CD8-positive, alpha-beta memory T cell (primary cell): ENCODE measurements around the gene LRPPRC. TPM values are rescaled to one million over a fixed set of nuclear protein-coding genes. Genes with fewer than 3 reads are reported as not detected.
"Not testable (repeated sequence)": the region's sequence is repeated elsewhere in the genome, so short reads cannot be mapped to it uniquely, and the experiment has no call there.

Experiments used
- CTCF ChIA-PET: fragments of 350-600 bp; sonication (Branson Sonifier 250); formaldehyde crosslinking; loops from one replicate; lab custom pipeline; 2021; ENCODE audit warnings: antibody characterized with exemption; lab: Charles Lee
- POLR2A ChIA-PET: fragments of 350-600 bp; sonication (Branson Sonifier 250); formaldehyde crosslinking; loops from one replicate; lab custom pipeline; 2021; ENCODE audit warnings: antibody characterized with exemption; lab: Charles Lee
- DNase-seq, 5 donors: peaks; one replicate each; pipeline versions ENCODE4 v3.0.0 to v3.0.0-alpha.2; 2020 to 2022; ENCODE audit warnings: mixed read lengths in 1 of 5
- H3K27ac ChIP-seq: one replicate; pipeline ENCODE4 v1.7.0; 2013; ENCODE audit warnings: low read depth, mild to moderate bottlenecking, low read length, moderate library complexity
- H3K27me3 ChIP-seq: 2 replicates; pipeline ENCODE4 v1.7.0; 2013; ENCODE audit warnings: low read length, mild to moderate bottlenecking; ENCODE audit not compliant: insufficient read depth, poor library complexity, severe bottlenecking
- H3K36me3 ChIP-seq: 2 replicates; pipeline ENCODE4 v1.7.0; 2013; ENCODE audit warnings: mild to moderate bottlenecking, low read length, moderate library complexity; ENCODE audit not compliant: insufficient read depth
- H3K4me1 ChIP-seq: 2 replicates; pipeline ENCODE4 v1.7.0; 2013; ENCODE audit warnings: mild to moderate bottlenecking, low read length, moderate library complexity; ENCODE audit not compliant: insufficient read depth
- H3K4me3 ChIP-seq: 2 replicates; pipeline ENCODE4 v1.7.0; 2013; ENCODE audit warnings: mild to moderate bottlenecking, low read length
- H3K9me3 ChIP-seq: 2 replicates; pipeline ENCODE4 v1.7.0; 2013; ENCODE audit warnings: mild to moderate bottlenecking, low read length
- H3K27ac Mint-ChIP-seq, 8 donors: one replicate each; pipeline ENCODE4 v1.8.0; 2020 to 2021; ENCODE audit warnings: mixed read lengths in 8 of 8, mild to moderate bottlenecking in 6 of 8, inconsistent platforms in 3 of 8, moderate library complexity in 3 of 8
- H3K27me3 Mint-ChIP-seq, 2 donors: one replicate each; pipeline ENCODE4 v1.8.0; 2020 to 2021; ENCODE audit warnings: mixed read lengths in 2 of 2, mild to moderate bottlenecking in 1 of 2, moderate library complexity in 1 of 2
- H3K36me3 Mint-ChIP-seq, 3 donors: one replicate each; pipeline ENCODE4 v1.8.0; 2020 to 2021; ENCODE audit warnings: mixed read lengths in 3 of 3, inconsistent platforms in 1 of 3, mild to moderate bottlenecking in 1 of 3
- H3K4me1 Mint-ChIP-seq, 3 donors: one replicate each; pipeline ENCODE4 v1.8.0; 2020 to 2021; ENCODE audit warnings: mixed read lengths in 3 of 3, inconsistent platforms in 1 of 3, mild to moderate bottlenecking in 1 of 3
- H3K4me3 Mint-ChIP-seq, 7 donors: one replicate each; pipeline ENCODE4 v1.8.0; 2020 to 2021; ENCODE audit warnings: mixed read lengths in 7 of 7, mild to moderate bottlenecking in 6 of 7, moderate library complexity in 4 of 7, inconsistent platforms in 2 of 7
- H3K9me3 Mint-ChIP-seq, 5 donors: one replicate each; pipeline ENCODE4 v1.8.0; 2020 to 2022; ENCODE audit warnings: mixed read lengths in 5 of 5, mild to moderate bottlenecking in 3 of 5, moderate library complexity in 2 of 5, inconsistent platforms in 1 of 5
- polyA plus RNA-seq: library from polyadenylated mRNA; unstranded; fragments of 300-500 nt; fragmentation: Illumina TruSeq; gene quantifications from one replicate; pipeline ENCODE4 v1.2.3, GENCODE V29; 2021
- total RNA-seq, 2 experiments: library from RNA; stranded (reverse); gene quantifications; one replicate each; pipeline ENCODE4 v1.2.3, GENCODE V29; 2021

The LRPPRC gene
- total RNA-seq (100 to 1,000 TPM; 164 to 166 TPM), polyA plus RNA-seq (41.0 TPM)

DNA sequence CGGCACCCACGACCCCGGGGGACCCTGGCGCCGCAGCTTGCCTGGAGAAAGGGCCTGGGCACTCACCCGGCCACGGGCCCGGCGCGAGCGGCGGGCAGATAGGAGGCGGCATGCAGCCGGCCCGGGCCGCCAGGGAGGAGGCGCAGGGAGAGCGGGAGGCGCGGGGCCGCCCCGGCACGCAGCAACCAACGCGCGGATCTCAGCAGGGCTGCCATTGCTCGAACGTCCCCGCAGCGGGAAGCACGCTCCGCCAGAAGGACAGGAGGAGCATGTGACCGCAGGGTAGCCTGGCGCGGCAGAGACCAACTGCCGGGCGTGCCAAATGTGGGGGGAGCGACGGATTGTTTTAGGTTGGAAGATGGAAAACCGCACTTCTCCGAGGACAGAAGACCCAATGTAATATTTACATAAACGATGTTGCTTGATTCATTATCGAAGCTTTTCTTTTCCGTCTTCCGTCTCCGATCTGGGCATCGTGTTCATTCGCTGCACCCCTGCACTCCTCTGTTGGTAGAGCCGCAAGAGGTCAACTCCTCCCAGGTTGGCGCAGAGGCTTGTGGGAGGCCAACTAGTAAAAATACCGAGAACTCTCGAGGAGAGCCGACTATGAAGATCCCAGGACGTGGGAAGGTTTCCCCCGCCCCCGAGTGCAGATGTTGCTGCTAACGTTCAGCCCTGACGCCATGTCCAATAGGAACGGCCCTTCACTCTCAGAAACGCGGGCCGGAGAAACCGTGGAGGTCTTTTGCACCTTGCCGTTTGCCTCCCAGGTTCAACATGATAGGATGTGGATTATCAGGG lies at the start of gene LRPPRC:
Gene LRPPRC, minus strand, starts transcription at position 257 of the 801 bp plus-strand sequence. Its CDS starts 42 bp downstream, at position 215.
- Mint-ChIP-seq H3K4me1 (peaks cover 49 to 58% (median 54%) of the 10 kb centered on the region in 3 donors), H3K27ac (peak within 1 kb of the TSS; percentile 85 to 99 (median 98)), H3K27me3 (peaks cover 4 to 5% of the 10 kb centered on the region in 2 donors), H3K36me3 (peaks cover 0 to 33% (median 12%) of the 10 kb centered on the region in 3 donors), H3K9me3 (no peaks in the 10 kb centered on the region), H3K4me3 (peak within 1 kb of the TSS; percentile 90 to 99 (median 93))
- POLR2A ChIA-PET, result interaction anchor here (0.6 to 1.5 kb wide), 2 partner anchors 366 to 1300 kb away, joined by 4 read pairs; partner anchors contain the start of gene CAMKMT
- CTCF ChIA-PET, result interaction anchor here (1.4 kb wide), 1 partner anchor 15 kb away, joined by 3 read pairs; no protein-coding TSS in a partner anchor
- H3K27ac ChIP-seq, result peak within 1 kb of the TSS; percentile 84
- H3K4me3 ChIP-seq, result peak within 1 kb of the TSS; percentile 95
- peaks cover 8% of the 10 kb centered on the region for H3K36me3 ChIP-seq
- no peaks in the 10 kb centered on the region for H3K9me3 ChIP-seq
- no peaks in the 10 kb centered on the region for H3K27me3 ChIP-seq
- peaks cover 26% of the 10 kb centered on the region for H3K4me1 ChIP-seq
- DNase-seq, result peak; percentile 82 to 92 (median 91)

- peaks cover 4 to 7% (median 4%) of the 10 kb centered on the region in 3 donors for H3K4me1 Mint-ChIP-seq
- Histone ChIP-seq H3K27me3 (no peaks in the 10 kb centered on the region), H3K4me1 (no peaks in the 10 kb centered on the region), H3K36me3 (no peaks in the 10 kb centered on the region), H3K9me3 (no peaks in the 10 kb centered on the region), H3K4me3 (no peak overlapping the region), H3K27ac (no peak overlapping the region)
- no peaks in the 10 kb centered on the region for H3K36me3 Mint-ChIP-seq
- DNase-seq, result no peak
- peaks cover 0 to 6% of the 10 kb centered on the region in 2 donors for H3K27me3 Mint-ChIP-seq
- H3K9me3 Mint-ChIP-seq, result no peaks in the 10 kb centered on the region
- CTCF ChIA-PET, result interaction anchor here (1.3 to 1.7 kb wide), 4 partner anchors 8 to 911 kb away, joined by 4 to 21 read pairs (median 10); no protein-coding TSS in a partner anchor
- no peak overlapping the region for H3K4me3 Mint-ChIP-seq
- peak overlapping the region in 2 of 8 donors; percentile 16 to 19 for H3K27ac Mint-ChIP-seq
- POLR2A ChIA-PET, result no interaction called here
Observed at GRCh38 chr2:44045061-44045460, 49.3 kb upstream of the LRPPRC start.

GRCh38 chr2:44044281-44044720 lies 48.5 kb upstream of the LRPPRC start:
- no peaks in the 10 kb centered on the region for H3K27me3 ChIP-seq
- H3K36me3 ChIP-seq, result no peaks in the 10 kb centered on the region
- H3K27me3 Mint-ChIP-seq, result peaks cover 0 to 11% of the 10 kb centered on the region in 2 donors
- DNase-seq, result peak; percentile 52 to 82 (median 55)
- H3K27ac Mint-ChIP-seq, result peak overlapping the region in 1 of 8 donors; percentile 27
- no peaks in the 10 kb centered on the region for H3K9me3 ChIP-seq
- H3K4me3 Mint-ChIP-seq, result peak overlapping the region in 2 of 7 donors; percentile 20 to 46
- H3K4me1 ChIP-seq, result no peaks in the 10 kb centered on the region
- H3K36me3 Mint-ChIP-seq, result no peaks in the 10 kb centered on the region
- H3K4me1 Mint-ChIP-seq, result peaks cover 4 to 7% (median 4%) of the 10 kb centered on the region in 3 donors
- H3K27ac ChIP-seq, result no peak overlapping the region
- H3K4me3 ChIP-seq, result no peak overlapping the region
- no peaks in the 10 kb centered on the region for H3K9me3 Mint-ChIP-seq
- ChIA-PET CTCF (interaction anchor here (0.6 to 2.4 kb wide), 20 partner anchors 9 to 1449 kb away, joined by 3 to 21 read pairs (median 4); no protein-coding TSS in a partner anchor), POLR2A (interaction anchor here (1.0 kb wide), 1 partner anchor 317 kb away, joined by 4 read pairs; the partner anchor contains the start of genes CAMKMT and PREPL)

DNA sequence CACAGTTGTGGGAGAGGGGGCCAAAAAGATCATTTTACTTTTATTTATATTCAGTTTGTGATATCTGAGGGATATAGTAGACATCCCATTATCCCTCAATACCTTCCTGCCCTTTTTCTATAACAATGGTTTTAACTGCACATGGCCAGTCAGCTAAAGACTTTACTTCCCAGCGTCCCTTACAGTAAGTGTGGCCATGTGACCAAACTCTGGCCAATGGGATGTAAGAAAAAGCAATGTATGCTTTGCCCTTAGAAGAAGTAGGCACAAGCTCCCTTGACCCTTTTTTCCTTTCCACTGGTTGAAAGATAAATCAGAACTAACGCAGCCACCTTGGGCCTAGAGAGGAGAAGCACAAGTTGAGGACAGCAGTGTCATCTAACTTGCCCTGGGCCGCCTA lies 44.6 kb upstream of the LRPPRC start:
- H3K4me1 Mint-ChIP-seq, result peaks cover 4 to 7% (median 4%) of the 10 kb centered on the region in 3 donors
- POLR2A ChIA-PET, result no interaction called here

GRCh38 chr2:44038277-44038676 lies 42.5 kb upstream of the LRPPRC start:
- CTCF ChIA-PET, result no interaction called here
- POLR2A ChIA-PET, result no interaction called here
- no peaks in the 10 kb centered on the region for H3K4me1 Mint-ChIP-seq
- no peak for DNase-seq
- no peak overlapping the region for H3K4me3 ChIP-seq
- peak overlapping the region in 1 of 8 donors; percentile 61 for H3K27ac Mint-ChIP-seq
- H3K36me3 Mint-ChIP-seq, result no peaks in the 10 kb centered on the region
- H3K4me3 Mint-ChIP-seq, result no peak overlapping the region
- no peak overlapping the region for H3K27ac ChIP-seq
- no peaks in the 10 kb centered on the region for H3K4me1 ChIP-seq
- no peaks in the 10 kb centered on the region for H3K36me3 ChIP-seq
- no peaks in the 10 kb centered on the region for H3K9me3 ChIP-seq
- no peaks in the 10 kb centered on the region for H3K27me3 ChIP-seq
- no peaks in the 10 kb centered on the region for H3K9me3 Mint-ChIP-seq
- H3K27me3 Mint-ChIP-seq, result peaks cover under 1 to 11% of the 10 kb centered on the region in 2 donors

More for the DNA sequence above, 44.6 kb upstream of the LRPPRC start:
- no peak overlapping the region for H3K27ac ChIP-seq
- Mint-ChIP-seq H3K36me3 (no peaks in the 10 kb centered on the region), H3K4me3 (no peak overlapping the region), H3K27me3 (peaks cover 0 to 13% of the 10 kb centered on the region in 2 donors), H3K9me3 (no peaks in the 10 kb centered on the region), H3K27ac (peak overlapping the region in 1 of 8 donors; percentile 54)
- no peak overlapping the region for H3K4me3 ChIP-seq
- H3K9me3 ChIP-seq, result no peaks in the 10 kb centered on the region
- no peaks in the 10 kb centered on the region for H3K27me3 ChIP-seq
- DNase-seq, result no peak
- CTCF ChIA-PET, result no interaction called here
- H3K4me1 ChIP-seq, result no peaks in the 10 kb centered on the region
- H3K36me3 ChIP-seq, result no peaks in the 10 kb centered on the region

GRCh38 chr2:44037221-44037620 lies 41.4 kb upstream of the LRPPRC start:
- DNase-seq, result no peak
- Mint-ChIP-seq H3K36me3 (no peaks in the 10 kb centered on the region), H3K9me3 (no peaks in the 10 kb centered on the region), H3K27ac (no peak overlapping the region), H3K27me3 (peaks cover 10 to 14% of the 10 kb centered on the region in 2 donors), H3K4me1 (no peaks in the 10 kb centered on the region), H3K4me3 (no peak overlapping the region)
- Histone ChIP-seq H3K27ac (no peak overlapping the region), H3K4me1 (no peaks in the 10 kb centered on the region), H3K9me3 (no peaks in the 10 kb centered on the region), H3K4me3 (no peak overlapping the region), H3K36me3 (no peaks in the 10 kb centered on the region), H3K27me3 (no peaks in the 10 kb centered on the region)
- ChIA-PET POLR2A (no interaction called here), CTCF (no interaction called here)

GRCh38 chr2:44033947-44034346 lies 38.2 kb upstream of the LRPPRC start:
- ChIA-PET CTCF (no interaction called here), POLR2A (no interaction called here)
- no peaks in the 10 kb centered on the region for H3K4me1 ChIP-seq
- no peak overlapping the region for H3K4me3 ChIP-seq
- Mint-ChIP-seq H3K9me3 (no peaks in the 10 kb centered on the region), H3K27ac (no peak overlapping the region), H3K27me3 (peaks cover 11 to 13% of the 10 kb centered on the region in 2 donors), H3K4me3 (no peak overlapping the region), H3K36me3 (no peaks in the 10 kb centered on the region), H3K4me1 (no peaks in the 10 kb centered on the region)
- H3K27ac ChIP-seq, result no peak overlapping the region
- DNase-seq, result no peak
- no peaks in the 10 kb centered on the region for H3K27me3 ChIP-seq
- no peaks in the 10 kb centered on the region for H3K36me3 ChIP-seq
- no peaks in the 10 kb centered on the region for H3K9me3 ChIP-seq

DNA sequence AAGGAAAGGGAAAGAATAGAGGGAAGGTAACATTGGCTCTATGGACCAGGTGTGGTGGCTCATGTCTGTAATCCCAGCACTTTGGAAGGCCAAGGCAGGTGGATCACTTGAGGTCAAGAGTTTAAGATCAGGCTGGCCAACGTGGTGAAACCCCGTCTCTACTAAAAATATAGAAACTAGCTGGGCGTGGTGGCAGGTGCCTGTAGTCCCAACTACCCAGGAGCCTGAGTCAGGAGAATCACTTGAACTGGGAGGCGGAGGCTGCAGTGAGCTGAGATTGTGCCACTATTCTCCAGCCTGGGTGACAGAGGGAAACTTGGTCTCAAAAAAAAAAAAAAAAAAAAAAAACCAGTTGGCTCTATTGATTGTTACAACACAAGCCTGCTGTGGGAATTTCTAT lies 31.3 kb upstream of the LRPPRC start:
- H3K4me3 ChIP-seq, H3K4me1 Mint-ChIP-seq, H3K9me3 Mint-ChIP-seq, DNase-seq, POLR2A ChIA-PET, H3K4me1 ChIP-seq, H3K27ac Mint-ChIP-seq, H3K9me3 ChIP-seq, H3K4me3 Mint-ChIP-seq, H3K27me3 ChIP-seq, H3K27ac ChIP-seq, CTCF ChIA-PET, H3K36me3 Mint-ChIP-seq, H3K36me3 ChIP-seq: not testable (repeated sequence)
- H3K27me3 Mint-ChIP-seq, result peaks cover 9 to 23% of the 10 kb centered on the region in 2 donors
